ENCODE measurements around the gene SLC22A31.

DNA sequence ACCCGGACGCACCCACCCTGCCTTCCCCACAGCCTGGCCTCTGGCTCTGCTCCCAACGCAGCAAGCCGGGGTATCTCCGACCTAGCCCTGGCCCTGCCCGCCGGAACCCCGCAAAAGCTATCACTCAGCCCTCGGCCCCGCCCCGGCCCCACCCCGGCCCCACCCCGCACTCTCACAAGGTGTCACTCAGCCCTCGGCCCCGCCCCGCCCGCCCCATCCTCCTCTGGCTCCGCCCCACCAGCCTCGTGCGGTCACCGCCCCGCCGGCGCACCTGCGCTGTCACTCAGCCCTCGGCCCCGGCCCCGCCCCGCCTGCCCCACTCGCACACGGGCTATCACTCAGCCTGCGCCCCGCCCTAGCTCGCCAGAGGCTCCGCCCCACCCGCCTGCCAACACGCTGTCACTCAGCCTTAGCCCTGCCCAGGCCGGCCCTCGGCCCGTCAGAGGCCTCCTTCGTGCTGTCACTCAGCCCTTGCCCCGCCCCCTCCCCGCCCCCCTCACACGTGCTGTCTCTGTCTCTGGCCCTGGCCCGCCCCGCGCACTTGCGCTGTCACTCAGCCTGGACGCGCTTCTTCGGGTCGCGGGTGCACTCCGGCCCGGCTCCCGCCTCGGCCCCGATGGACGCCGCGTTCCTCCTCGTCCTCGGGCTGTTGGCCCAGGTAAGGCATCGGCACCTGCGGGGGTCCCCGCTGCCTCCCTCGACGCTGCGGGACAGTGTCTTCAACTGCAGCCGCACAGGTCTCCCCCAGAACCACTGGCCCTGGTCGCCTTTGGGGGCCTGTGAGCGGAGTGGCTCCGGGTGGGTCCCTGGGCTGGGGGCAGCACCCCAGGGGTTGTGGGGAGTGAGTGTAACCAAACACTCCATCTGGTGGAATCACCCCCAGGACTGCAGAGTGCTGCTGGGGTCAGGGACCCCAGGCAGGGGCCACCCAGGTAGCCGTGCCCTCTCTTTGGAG is 28.8 kb downstream of the SLC22A31 start, which contains the start of gene CDH15:
- no peak for TF ChIP-seq CTCF (IDR thresholded peaks at IDR 0.05)
- TF ChIP-seq POLR2A (IDR thresholded peaks at IDR 0.05), result no peak

All from right lobe of liver (tissue), 4 donors.